Measurements from ENCODE around the gene SLC33A1.

Gene SLC33A1

DNA sequence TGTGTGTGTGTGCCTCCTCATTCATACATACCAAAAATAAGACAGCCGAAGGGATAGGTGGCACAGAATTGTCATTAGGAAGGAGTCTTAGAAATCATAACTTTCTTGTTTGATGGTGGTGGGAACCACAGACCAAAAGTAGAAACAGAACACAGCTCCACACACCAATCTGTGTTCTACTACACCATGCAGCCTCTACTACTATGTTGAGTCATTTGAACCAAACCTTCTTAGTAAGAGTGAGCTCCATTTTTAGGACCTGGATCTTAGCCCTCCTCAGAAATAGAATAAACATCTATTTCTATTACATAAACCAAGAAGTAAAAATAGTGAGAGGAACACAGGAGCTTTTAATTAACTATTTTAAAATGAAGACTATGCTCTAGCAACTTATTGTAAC lies 81.4 kb downstream of the SLC33A1 start:
- no peaks in the 10 kb centered on the region for H3K27me3 ChIP-seq (ENCODE audit: low read depth, low read length)
- H3K9ac ChIP-seq (ENCODE audit: low read length) = no peak overlapping the region
- H3K27ac ChIP-seq (ENCODE audit: low read length) = no peak overlapping the region
- no peaks in the 10 kb centered on the region for H3K79me2 ChIP-seq (ENCODE audit: low read length)
- H2AFZ ChIP-seq (ENCODE audit: low read depth, low read length) = no peak overlapping the region
- H3K36me3 ChIP-seq (replicated peaks; ENCODE audit: low read depth, low read length) = peaks cover 8% of the 10 kb centered on the region
- H3K4me3 ChIP-seq (ENCODE audit: low read length) = no peak overlapping the region
- no peaks in the 10 kb centered on the region for H4K20me1 ChIP-seq (ENCODE audit: insufficient read depth, low read length)
- TF ChIP-seq, protein P1, sequence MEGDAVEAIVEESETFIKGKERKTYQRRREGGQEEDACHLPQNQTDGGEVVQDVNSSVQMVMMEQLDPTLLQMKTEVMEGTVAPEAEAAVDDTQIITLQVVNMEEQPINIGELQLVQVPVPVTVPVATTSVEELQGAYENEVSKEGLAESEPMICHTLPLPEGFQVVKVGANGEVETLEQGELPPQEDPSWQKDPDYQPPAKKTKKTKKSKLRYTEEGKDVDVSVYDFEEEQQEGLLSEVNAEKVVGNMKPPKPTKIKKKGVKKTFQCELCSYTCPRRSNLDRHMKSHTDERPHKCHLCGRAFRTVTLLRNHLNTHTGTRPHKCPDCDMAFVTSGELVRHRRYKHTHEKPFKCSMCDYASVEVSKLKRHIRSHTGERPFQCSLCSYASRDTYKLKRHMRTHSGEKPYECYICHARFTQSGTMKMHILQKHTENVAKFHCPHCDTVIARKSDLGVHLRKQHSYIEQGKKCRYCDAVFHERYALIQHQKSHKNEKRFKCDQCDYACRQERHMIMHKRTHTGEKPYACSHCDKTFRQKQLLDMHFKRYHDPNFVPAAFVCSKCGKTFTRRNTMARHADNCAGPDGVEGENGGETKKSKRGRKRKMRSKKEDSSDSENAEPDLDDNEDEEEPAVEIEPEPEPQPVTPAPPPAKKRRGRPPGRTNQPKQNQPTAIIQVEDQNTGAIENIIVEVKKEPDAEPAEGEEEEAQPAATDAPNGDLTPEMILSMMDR (IDR thresholded peaks at IDR 0.05; ENCODE audit: low read depth, low read length) = no peak
- no peak for TF ChIP-seq EZH2phosphoT487 (IDR thresholded peaks at IDR 0.05; ENCODE audit: low read depth)
- peaks cover 11% of the 10 kb centered on the region; the same call in 1 of the 2 replicates for H3K9me3 ChIP-seq (ENCODE audit: insufficient read depth, low read length)
- no peaks in the 10 kb centered on the region for H3K4me1 ChIP-seq (ENCODE audit: low read length)
- no peak overlapping the region for H3K4me2 ChIP-seq (ENCODE audit: low read length)

DNA sequence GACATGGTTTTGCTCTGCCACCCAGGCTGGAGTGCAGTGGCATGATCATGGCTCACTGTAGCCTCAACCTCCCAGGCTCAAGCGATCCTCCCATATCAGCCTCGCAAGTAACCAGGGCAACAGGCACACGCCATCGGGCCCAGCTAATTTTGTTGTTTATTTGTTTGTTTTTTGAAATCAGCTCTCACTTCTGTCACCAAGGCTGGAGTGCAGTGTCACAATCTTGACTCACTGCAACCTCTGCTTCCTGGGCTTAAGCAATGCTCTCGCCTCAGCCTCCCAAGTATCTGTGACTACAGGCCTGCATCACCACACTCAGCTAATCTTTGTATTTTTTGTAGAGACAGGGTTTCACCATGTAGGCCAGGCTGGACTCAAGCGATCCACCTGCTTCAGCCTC lies 83.1 kb downstream of the SLC33A1 start:
- H3K4me3 ChIP-seq (ENCODE audit: low read length) = no peak overlapping the region
- TF ChIP-seq EZH2phosphoT487 (IDR thresholded peaks at IDR 0.05; ENCODE audit: low read depth) = no peak
- TF ChIP-seq, protein P1 (IDR thresholded peaks at IDR 0.05; ENCODE audit: low read depth, low read length) = no peak
- peaks cover 4% of the 10 kb centered on the region for H3K4me1 ChIP-seq (ENCODE audit: low read length)
- no peaks in the 10 kb centered on the region for H3K79me2 ChIP-seq (ENCODE audit: low read length)
- H3K9me3 ChIP-seq (ENCODE audit: insufficient read depth, low read length) = peaks cover 11% of the 10 kb centered on the region; the same call in 1 of the 2 replicates
- H3K27ac ChIP-seq (ENCODE audit: low read length) = no peak overlapping the region
- H3K36me3 ChIP-seq (replicated peaks; ENCODE audit: low read depth, low read length) = peaks cover 8% of the 10 kb centered on the region
- no peak overlapping the region for H3K9ac ChIP-seq (ENCODE audit: low read length)
- no peaks in the 10 kb centered on the region for H3K27me3 ChIP-seq (ENCODE audit: low read depth, low read length)
- no peaks in the 10 kb centered on the region for H4K20me1 ChIP-seq (ENCODE audit: insufficient read depth, low read length)
- no peak overlapping the region for H3K4me2 ChIP-seq (ENCODE audit: low read length)
- H2AFZ ChIP-seq (ENCODE audit: low read depth, low read length) = no peak overlapping the region
